B cell (primary cell): Measurements from ENCODE around the gene COX8C. TPM values are rescaled to one million over a fixed set of nuclear protein-coding genes. Genes with fewer than 3 reads are reported as not detected.

Experiments used
- ATAC-seq: fragments of 200-7000 bp; cut with Tn5 transposase; one replicate; pipeline ENCODE4 v1.10.0; 2021; ENCODE audit warnings: low read depth, mild to moderate bottlenecking, moderate number of reproducible peaks, moderate library complexity
- CTCF ChIA-PET: fragments of 350-600 bp; sonication (Branson Sonifier 250); formaldehyde crosslinking; loops from one replicate; lab custom pipeline; 2021; ENCODE audit warnings: antibody characterized with exemption, inconsistent platforms; lab: Charles Lee
- POLR2A ChIA-PET: fragments of 350-600 bp; sonication (Branson Sonifier 250); formaldehyde crosslinking; loops from one replicate; lab custom pipeline; 2021; ENCODE audit warnings: antibody characterized with exemption; lab: Charles Lee
- DNase-seq: peaks from one replicate; pipeline ENCODE4 v3.0.0; 2013
- H2AFZ ChIP-seq: 2 replicates; pipeline ENCODE4 v1.6.1; 2012; ENCODE audit warnings: mild to moderate bottlenecking, low read depth, low read length; ENCODE audit not compliant: insufficient read depth, poor library complexity, severe bottlenecking
- H3K27ac ChIP-seq, 2 donors: 1 replicate in 1 of 2; 2 replicates in 1 of 2; pipeline ENCODE4 v1.5.1; 2012 to 2013; ENCODE audit warnings: low read length in 2 of 2, mild to moderate bottlenecking in 2 of 2, moderate library complexity in 1 of 2
- H3K27me3 ChIP-seq, 4 experiments: fragments of 200-600 bp in 1 of 4; sonication (generic) in 1 of 4; replicated peaks in 1 of 4; 1 replicate in 2 of 4; 2 replicates in 2 of 4; pipeline versions ENCODE4 v1.6.1 to v1.7.0; 2013 to 2016; ENCODE audit warnings: low read length in 3 of 4, mild to moderate bottlenecking in 2 of 4, mixed read lengths in 1 of 4, moderate library complexity in 1 of 4; ENCODE audit not compliant: insufficient read depth in 4 of 4, control insufficient read depth in 3 of 4; ENCODE audit errors: control extremely low read depth in 1 of 4
- H3K36me3 ChIP-seq, 2 experiments: replicated peaks in 1 of 2; 1 replicate in 1 of 2; 2 replicates in 1 of 2; pipeline versions ENCODE4 v1.6.1 to v1.7.1; 2013; ENCODE audit warnings: low read length in 1 of 2; ENCODE audit not compliant: insufficient read depth in 2 of 2, control insufficient read depth in 1 of 2; ENCODE audit errors: control extremely low read depth in 1 of 2, extremely low read depth in 1 of 2
- H3K4me1 ChIP-seq, 2 donors: fragments of 200-600 bp in 1 of 2; sonication (generic) in 1 of 2; 1 replicate in 1 of 2; 2 replicates in 1 of 2; pipeline versions ENCODE4 v1.5.1 to v1.6.1; 2013 to 2017; ENCODE audit warnings: low read length in 2 of 2; ENCODE audit not compliant: control insufficient read depth in 2 of 2, insufficient read depth in 2 of 2
- H3K4me2 ChIP-seq: replicated peaks from 2 replicates; pipeline ENCODE3; 2012; ENCODE audit warnings: mild to moderate bottlenecking, low read depth, low read length; ENCODE audit not compliant: poor library complexity, severe bottlenecking
- H3K4me3 ChIP-seq, 5 experiments: fragments of 200-600 bp in 1 of 5; sonication (generic) in 1 of 5; 1 replicate in 3 of 5; 2 replicates in 2 of 5; pipeline versions ENCODE4 v1.5.1 to v1.7.0; 2011 to 2016; ENCODE audit warnings: low read length in 4 of 5, mild to moderate bottlenecking in 4 of 5, low read depth in 2 of 5, control low read depth in 1 of 5, moderate library complexity in 1 of 5; ENCODE audit not compliant: insufficient read depth in 1 of 5; ENCODE audit errors: control extremely low read depth in 1 of 5, extremely low read depth in 1 of 5
- H3K79me2 ChIP-seq: fragments of 200-600 bp; sonication (generic); one replicate; pipeline ENCODE4 v1.6.0; 2016; ENCODE audit warnings: low read length; ENCODE audit not compliant: control insufficient read depth, insufficient read depth
- H3K9ac ChIP-seq: fragments of 200-600 bp; sonication (generic); 2 replicates; pipeline ENCODE4 v1.6.1; 2017; ENCODE audit warnings: mild to moderate bottlenecking, low read length, moderate library complexity
- H3K9me3 ChIP-seq, 3 donors: one replicate each; pipeline versions ENCODE4 v1.6.1 to v1.7.1; 2013; ENCODE audit warnings: low read length in 2 of 3; ENCODE audit not compliant: control insufficient read depth in 2 of 3, insufficient read depth in 1 of 3; ENCODE audit errors: control extremely low read depth in 1 of 3
- H4K20me1 ChIP-seq: 2 replicates; pipeline ENCODE4 v1.6.0; 2012; ENCODE audit warnings: mild to moderate bottlenecking, low read length; ENCODE audit not compliant: insufficient read depth, control insufficient read depth, poor library complexity, severe bottlenecking
- H3K27ac Mint-ChIP-seq: one replicate; pipeline ENCODE4 v1.8.0; 2021; ENCODE audit warnings: mixed read lengths
- H3K27me3 Mint-ChIP-seq: one replicate; pipeline ENCODE4 v1.8.0; 2021; ENCODE audit warnings: mixed read lengths
- H3K4me1 Mint-ChIP-seq: one replicate; pipeline ENCODE4 v1.8.0; 2021; ENCODE audit warnings: mixed read lengths
- H3K4me3 Mint-ChIP-seq: one replicate; pipeline ENCODE4 v1.8.0; 2021; ENCODE audit warnings: mixed read lengths
- H3K9me3 Mint-ChIP-seq: one replicate; pipeline ENCODE4 v1.8.0; 2022; ENCODE audit warnings: mixed read lengths; ENCODE audit not compliant: insufficient read depth
- EZH2 ChIP-seq: IDR thresholded peaks from 2 replicates; pipeline ENCODE4 v1.6.1; 2012; ENCODE audit warnings: borderline replicate concordance, low read depth, mild to moderate bottlenecking, moderate library complexity, low read length; ENCODE audit not compliant: insufficient read depth, poor library complexity, severe bottlenecking
- WGBS: methylation state at CpG from one replicate; pipeline ENCODE4 v1.1.5; 2013; ENCODE audit warnings: missing lambda C conversion rate; ENCODE audit not compliant: insufficient coverage; 5-methylcytosine and 5-hydroxymethylcytosine counted together
- intact Hi-C: fragments of 100-400 bp; cut with micrococcal nuclease; formaldehyde crosslinking; loops from one replicate; pipeline ENCODE4 v1.10.0; 2022
- polyA plus RNA-seq: library from polyadenylated mRNA; depleted of rRNA; stranded (reverse); fragments of >200 nt; gene quantifications from 2 replicates; pipeline ENCODE4 v1.2.3, GENCODE V29; 2012
- total RNA-seq, 2 donors: library from RNA; stranded (reverse); fragments of 120-200 nt in 1 of 2; gene quantifications; 1 replicate in 1 of 2; 2 replicates in 1 of 2; pipeline versions ENCODE4 v1.2.3 to v1.2.4, GENCODE V29; 2013 to 2022
- TF ChIP-seq, protein P1 (sequence below): fragments of 200-600 bp; IDR thresholded peaks from one replicate; pipeline ENCODE4 v1.8.0; 2022; ENCODE audit warnings: antibody characterized with exemption, mild to moderate bottlenecking

The COX8C gene
- total and polyA plus RNA-seq, 2 donors (not counting 1 experiment from before 2014, with no cell fraction given) = not detected

DNA sequence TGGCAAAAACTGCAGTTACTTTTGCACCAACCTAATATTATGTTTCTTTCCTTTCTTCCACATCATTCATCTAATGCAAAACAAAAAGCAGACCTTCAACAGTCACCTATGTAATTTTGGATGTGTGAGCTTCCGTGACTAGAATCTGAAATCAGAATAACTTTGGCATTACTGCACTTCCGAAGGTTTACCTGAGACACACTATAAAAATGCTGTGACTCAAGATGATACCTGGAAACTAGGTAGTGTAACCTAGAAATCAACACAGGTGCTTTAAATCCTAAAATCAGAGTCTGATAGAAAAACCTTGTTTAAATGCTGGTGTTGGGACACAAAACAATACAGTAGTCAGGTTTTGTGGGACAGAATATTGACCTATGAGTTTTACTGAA, 16.4 kb upstream of the COX8C start:
- H3K4me3 ChIP-seq = no peak overlapping the region
- H4K20me1 ChIP-seq = peaks cover 17% of the 10 kb centered on the region
- no peaks in the 10 kb centered on the region for H3K9me3 Mint-ChIP-seq
- H3K27me3 ChIP-seq = no peaks in the 10 kb centered on the region
- TF ChIP-seq, protein P1, sequence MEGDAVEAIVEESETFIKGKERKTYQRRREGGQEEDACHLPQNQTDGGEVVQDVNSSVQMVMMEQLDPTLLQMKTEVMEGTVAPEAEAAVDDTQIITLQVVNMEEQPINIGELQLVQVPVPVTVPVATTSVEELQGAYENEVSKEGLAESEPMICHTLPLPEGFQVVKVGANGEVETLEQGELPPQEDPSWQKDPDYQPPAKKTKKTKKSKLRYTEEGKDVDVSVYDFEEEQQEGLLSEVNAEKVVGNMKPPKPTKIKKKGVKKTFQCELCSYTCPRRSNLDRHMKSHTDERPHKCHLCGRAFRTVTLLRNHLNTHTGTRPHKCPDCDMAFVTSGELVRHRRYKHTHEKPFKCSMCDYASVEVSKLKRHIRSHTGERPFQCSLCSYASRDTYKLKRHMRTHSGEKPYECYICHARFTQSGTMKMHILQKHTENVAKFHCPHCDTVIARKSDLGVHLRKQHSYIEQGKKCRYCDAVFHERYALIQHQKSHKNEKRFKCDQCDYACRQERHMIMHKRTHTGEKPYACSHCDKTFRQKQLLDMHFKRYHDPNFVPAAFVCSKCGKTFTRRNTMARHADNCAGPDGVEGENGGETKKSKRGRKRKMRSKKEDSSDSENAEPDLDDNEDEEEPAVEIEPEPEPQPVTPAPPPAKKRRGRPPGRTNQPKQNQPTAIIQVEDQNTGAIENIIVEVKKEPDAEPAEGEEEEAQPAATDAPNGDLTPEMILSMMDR = no peak
- no peak for TF ChIP-seq EZH2
- DNase-seq = no peak
- peaks cover 70% of the 10 kb centered on the region for H3K79me2 ChIP-seq
- H2AFZ ChIP-seq = no peak overlapping the region
- WGBS = no CpG with 5 or more reads among the region's 2 CpGs
- no peak overlapping the region for H3K9ac ChIP-seq
- no peak for ATAC-seq
- peaks cover 19 to 31% of the 10 kb centered on the region in 2 donors for H3K4me1 ChIP-seq
- H3K9me3 ChIP-seq = no peaks in the 10 kb centered on the region
- H3K27me3 Mint-ChIP-seq = no peaks in the 10 kb centered on the region
- ChIA-PET CTCF (interaction anchor here (0.6 kb wide), 2 partner anchors 10 to 212 kb away, joined by 3 read pairs; no protein-coding TSS in a partner anchor), POLR2A (no interaction called here)
- no peaks in the 10 kb centered on the region for H3K36me3 ChIP-seq
- intact Hi-C loops = no loop called here
- peak overlapping the region; percentile 82 for H3K4me2 ChIP-seq
- no peak overlapping the region for H3K27ac ChIP-seq
- H3K4me1 Mint-ChIP-seq = peaks cover 59% of the 10 kb centered on the region
- peak overlapping the region; percentile 92 for H3K4me3 Mint-ChIP-seq
- H3K27ac Mint-ChIP-seq = no peak overlapping the region

DNA sequence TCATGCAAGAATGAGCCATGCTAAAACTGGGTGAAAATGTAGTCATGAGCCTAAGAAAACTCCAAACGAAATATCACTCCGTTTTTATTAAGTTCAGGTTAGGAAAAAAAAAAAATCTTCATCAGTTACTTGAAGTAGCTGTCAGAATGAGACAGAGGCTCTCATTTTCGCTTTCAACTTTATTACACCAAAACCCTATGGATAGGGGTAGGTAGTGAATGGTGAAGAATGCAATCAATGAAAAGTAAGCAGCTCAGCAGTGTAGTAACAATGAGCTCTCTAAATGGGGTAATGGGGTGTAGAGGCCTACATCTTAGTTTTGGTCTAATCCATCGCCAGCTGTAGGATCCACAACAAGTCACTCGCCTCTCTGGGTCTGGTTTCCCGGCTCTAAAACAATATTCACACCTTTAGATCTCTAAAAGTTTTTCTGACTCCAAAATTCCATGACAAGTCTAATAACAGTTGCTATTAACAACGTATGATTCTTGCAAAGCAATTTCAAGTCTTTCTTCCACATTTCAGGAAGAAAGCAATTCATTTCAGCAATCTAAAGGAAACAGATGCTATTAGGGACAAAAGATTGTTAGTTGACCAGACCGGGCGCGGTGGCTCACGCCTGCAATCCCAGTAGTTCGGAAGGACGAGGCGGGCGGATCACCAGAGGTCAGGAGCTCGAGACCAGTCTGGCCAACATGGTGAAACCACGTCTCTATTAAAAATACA, 15.8 kb upstream of the COX8C start:
- Histone ChIP-seq H3K4me2 (peak overlapping the region; percentile 82), H3K4me1 (peaks cover 19 to 31% of the 10 kb centered on the region in 2 donors), H3K27me3 (no peaks in the 10 kb centered on the region), H3K27ac (no peak overlapping the region), H3K9ac (peak overlapping the region; percentile 84), H3K9me3 (no peaks in the 10 kb centered on the region), H2AFZ (peak overlapping the region; percentile 92), H3K36me3 (no peaks in the 10 kb centered on the region), H3K4me3 (peak overlapping the region in 3 of 5 experiments; percentile 81 to 90 (median 82)), H3K79me2 (peaks cover 64% of the 10 kb centered on the region), H4K20me1 (peaks cover 13% of the 10 kb centered on the region)
- Mint-ChIP-seq H3K27ac (peak overlapping the region; percentile 2), H3K9me3 (no peaks in the 10 kb centered on the region), H3K4me3 (peak overlapping the region; percentile 92), H3K27me3 (no peaks in the 10 kb centered on the region), H3K4me1 (peaks cover 58% of the 10 kb centered on the region)
- ATAC-seq (no peak), DNase-seq (no peak)
- ChIA-PET CTCF (interaction anchor here (0.6 kb wide), 2 partner anchors 17 to 211 kb away, joined by 3 read pairs; no protein-coding TSS in a partner anchor), POLR2A (no interaction called here)
- intact Hi-C loops = no loop called here
- WGBS = 31% methylated on average over 13 of the region's 17 CpGs
- no peak for TF ChIP-seq EZH2
- TF ChIP-seq, protein P1 = no peak
